Prostate gland (tissue), 2 donors: ENCODE measurements around the gene ZNF44. TPM values are rescaled to one million over a fixed set of nuclear protein-coding genes. Genes with fewer than 3 reads are reported as not detected.

Experiments
- DNase-seq: peaks from one replicate; pipeline ENCODE4 v3.0.0-alpha.2; 2019; ENCODE audit warnings: low spot score
- H3K27ac ChIP-seq, 2 donors: fragments of 200-600 bp; sonication (generic); 2 replicates each; pipeline ENCODE4 v1.5.1; 2017 to 2019
- H3K27me3 ChIP-seq: fragments of 200-600 bp; sonication (generic); replicated peaks from 2 replicates; pipeline ENCODE4 v1.5.1; 2019; ENCODE audit not compliant: insufficient read depth
- H3K36me3 ChIP-seq, 2 donors: fragments of 200-600 bp; sonication (generic); 1 replicate in 1 of 2; 2 replicates in 1 of 2; pipeline versions ENCODE4 v1.5.1 to v1.8.1; 2017 to 2019
- H3K4me1 ChIP-seq: fragments of 200-600 bp; sonication (generic); replicated peaks from 2 replicates; pipeline ENCODE4 v1.5.1; 2019
- H3K4me3 ChIP-seq, 2 donors: fragments of 200-600 bp; sonication (generic); 2 replicates each; pipeline ENCODE4 v1.5.1; 2017 to 2019
- H3K9me3 ChIP-seq: fragments of 200-600 bp; sonication (generic); 2 replicates; pipeline ENCODE4 v1.5.1; 2017
- POLR2A ChIP-seq: fragments of 450-650 bp; IDR thresholded peaks from one replicate; pipeline ENCODE4 v1.6.1; 2016; ENCODE audit warnings: antibody characterized with exemption, mild to moderate bottlenecking
- POLR2AphosphoS5 ChIP-seq: sonication (generic); formaldehyde crosslinking; IDR thresholded peaks from one replicate; pipeline ENCODE4 v1.6.1; 2017; ENCODE audit warnings: antibody characterized with exemption
- WGBS: methylation state at CpG from one replicate; pipeline ENCODE4 v1.1.5; 2018; 5-methylcytosine and 5-hydroxymethylcytosine counted together
- intact Hi-C: fragments of 100-400 bp; cut with DNase I; formaldehyde crosslinking; loops from one replicate; pipeline ENCODE4 v1.14.2; 2022
- total RNA-seq, 2 donors: library from RNA; depleted of rRNA; stranded (reverse); fragments of >200 nt; gene quantifications; one replicate each; pipeline ENCODE4 v1.1.0, GENCODE V29; 2016
- TF ChIP-seq, protein P1 (sequence below), 4 experiments: fragments of 200-600 bp in 2 of 4; fragments of 450-650 bp in 2 of 4; sonication (generic) in 2 of 4; IDR thresholded peaks; 1 replicate in 3 of 4; 2 replicates in 1 of 4; pipeline ENCODE4 v1.5.1; 2016 to 2019; ENCODE audit warnings: antibody characterized with exemption in 4 of 4, mild to moderate bottlenecking in 2 of 4, moderate library complexity in 2 of 4

ZNF44 gene
- total RNA-seq, 2 donors from 2014 or later: 10.3 to 16.2 TPM

DNA sequence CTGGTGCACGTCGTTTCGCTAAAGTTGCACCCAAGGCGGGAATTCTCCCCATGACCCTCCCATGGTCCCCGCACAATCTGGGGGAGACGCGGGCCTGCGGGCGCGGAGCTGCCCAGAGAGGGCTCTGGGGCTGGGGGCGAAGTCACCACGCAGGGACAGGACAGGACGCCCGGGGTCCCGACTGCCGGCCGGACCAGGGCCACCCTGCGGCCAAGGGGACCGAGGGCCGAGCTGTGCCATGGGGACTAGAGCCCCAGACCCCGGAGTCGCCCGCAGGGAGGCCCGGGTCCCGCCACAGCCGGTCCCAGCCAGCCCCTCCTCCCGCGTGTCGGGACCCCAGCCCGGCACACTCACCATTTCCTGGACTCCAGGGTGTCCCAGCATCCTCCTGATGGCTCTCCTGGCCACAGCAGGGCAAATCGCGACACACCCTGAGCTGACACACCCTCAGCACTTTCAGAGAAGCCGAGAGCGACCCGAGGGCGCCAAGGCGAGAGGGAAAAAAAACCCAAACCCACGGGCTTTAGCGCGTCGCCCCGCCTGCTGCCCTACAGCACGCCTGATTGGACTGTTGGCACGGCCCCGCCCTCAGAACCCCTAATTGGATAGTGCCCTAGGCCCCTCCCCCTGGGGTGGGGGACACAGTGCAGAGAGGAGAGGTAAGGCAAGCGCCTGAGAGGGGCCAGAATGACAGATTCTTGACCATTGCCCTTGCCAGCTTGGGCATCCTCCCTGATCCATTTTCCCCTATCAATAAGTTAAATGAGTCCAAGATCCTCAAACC, 28.6 kb downstream of the ZNF44 start:
- H3K9me3 ChIP-seq: no peaks in the 10 kb centered on the region
- no peak overlapping the region for H3K27ac ChIP-seq
- no peaks in the 10 kb centered on the region for H3K36me3 ChIP-seq
- DNase-seq: no peak
- no peak for TF ChIP-seq POLR2AphosphoS5
- TF ChIP-seq POLR2A: no peak
- TF ChIP-seq, protein P1, sequence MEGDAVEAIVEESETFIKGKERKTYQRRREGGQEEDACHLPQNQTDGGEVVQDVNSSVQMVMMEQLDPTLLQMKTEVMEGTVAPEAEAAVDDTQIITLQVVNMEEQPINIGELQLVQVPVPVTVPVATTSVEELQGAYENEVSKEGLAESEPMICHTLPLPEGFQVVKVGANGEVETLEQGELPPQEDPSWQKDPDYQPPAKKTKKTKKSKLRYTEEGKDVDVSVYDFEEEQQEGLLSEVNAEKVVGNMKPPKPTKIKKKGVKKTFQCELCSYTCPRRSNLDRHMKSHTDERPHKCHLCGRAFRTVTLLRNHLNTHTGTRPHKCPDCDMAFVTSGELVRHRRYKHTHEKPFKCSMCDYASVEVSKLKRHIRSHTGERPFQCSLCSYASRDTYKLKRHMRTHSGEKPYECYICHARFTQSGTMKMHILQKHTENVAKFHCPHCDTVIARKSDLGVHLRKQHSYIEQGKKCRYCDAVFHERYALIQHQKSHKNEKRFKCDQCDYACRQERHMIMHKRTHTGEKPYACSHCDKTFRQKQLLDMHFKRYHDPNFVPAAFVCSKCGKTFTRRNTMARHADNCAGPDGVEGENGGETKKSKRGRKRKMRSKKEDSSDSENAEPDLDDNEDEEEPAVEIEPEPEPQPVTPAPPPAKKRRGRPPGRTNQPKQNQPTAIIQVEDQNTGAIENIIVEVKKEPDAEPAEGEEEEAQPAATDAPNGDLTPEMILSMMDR (IDR thresholded peaks at IDR 0.05): no peak
- intact Hi-C loops: no loop called here
- no peaks in the 10 kb centered on the region for H3K27me3 ChIP-seq
- no peaks in the 10 kb centered on the region for H3K4me1 ChIP-seq
- 81% methylated on average over 45 of the region's 46 CpGs for WGBS
- no peak overlapping the region for H3K4me3 ChIP-seq

DNA sequence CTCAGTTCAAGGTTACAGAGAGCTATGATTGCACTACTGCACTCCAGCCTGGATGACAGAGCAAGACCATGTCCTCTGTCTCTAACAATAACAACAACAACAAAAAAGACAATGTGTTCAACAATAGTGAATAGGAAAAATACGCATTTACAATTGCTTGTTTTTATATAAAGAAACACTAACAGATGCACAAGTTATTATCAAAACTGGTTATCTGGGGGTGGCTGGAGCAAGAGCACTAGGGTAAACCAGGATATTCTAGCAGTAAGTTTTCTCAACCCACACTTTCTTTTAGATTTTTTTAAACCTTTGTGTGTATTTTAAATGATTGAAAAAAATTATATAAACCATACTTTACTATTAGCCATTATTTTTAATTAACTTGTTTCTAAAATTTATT, 33.1 kb downstream of the ZNF44 start:
- no peaks in the 10 kb centered on the region for H3K36me3 ChIP-seq
- intact Hi-C loops: no loop called here
- H3K4me1 ChIP-seq: no peaks in the 10 kb centered on the region
- 98% methylated on average over 1 of the region's 1 CpG for WGBS
- TF ChIP-seq POLR2AphosphoS5 (no peak), POLR2A (no peak)
- TF ChIP-seq, protein P1 (IDR thresholded peaks at IDR 0.05): no peak
- H3K27me3 ChIP-seq: no peaks in the 10 kb centered on the region
- no peak for DNase-seq
- no peaks in the 10 kb centered on the region for H3K9me3 ChIP-seq
- no peak overlapping the region for H3K27ac ChIP-seq
- no peak overlapping the region for H3K4me3 ChIP-seq

DNA sequence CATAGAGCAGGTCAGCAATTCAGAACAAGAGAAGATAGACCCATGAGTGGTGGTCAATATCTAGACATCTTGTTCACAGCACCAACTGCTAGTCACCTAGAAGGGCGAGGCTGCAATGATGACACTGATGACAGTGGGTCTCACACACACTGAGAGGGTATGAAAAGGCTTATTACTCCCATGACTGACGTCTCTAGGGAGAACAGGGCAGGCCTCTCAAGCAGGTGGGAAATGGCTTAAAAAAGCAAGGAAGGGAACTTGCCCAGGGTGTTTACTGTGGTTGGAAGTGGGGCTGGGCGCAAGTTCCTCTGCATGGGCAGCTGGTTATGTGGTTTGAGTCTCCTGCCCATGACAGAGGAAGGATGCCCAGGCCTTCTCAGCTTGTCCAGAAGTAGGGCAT, 33.8 kb downstream of the ZNF44 start:
- Histone ChIP-seq H3K4me1 (no peaks in the 10 kb centered on the region), H3K36me3 (no peaks in the 10 kb centered on the region), H3K9me3 (no peaks in the 10 kb centered on the region), H3K27ac (no peak overlapping the region), H3K27me3 (no peaks in the 10 kb centered on the region), H3K4me3 (no peak overlapping the region)
- DNase-seq: no peak
- no peak for TF ChIP-seq POLR2AphosphoS5
- no peak for TF ChIP-seq POLR2A
- TF ChIP-seq, protein P1 (IDR thresholded peaks at IDR 0.05): no peak
- WGBS: 96% methylated on average over 3 of the region's 3 CpGs
- intact Hi-C loops: no loop called here

DNA sequence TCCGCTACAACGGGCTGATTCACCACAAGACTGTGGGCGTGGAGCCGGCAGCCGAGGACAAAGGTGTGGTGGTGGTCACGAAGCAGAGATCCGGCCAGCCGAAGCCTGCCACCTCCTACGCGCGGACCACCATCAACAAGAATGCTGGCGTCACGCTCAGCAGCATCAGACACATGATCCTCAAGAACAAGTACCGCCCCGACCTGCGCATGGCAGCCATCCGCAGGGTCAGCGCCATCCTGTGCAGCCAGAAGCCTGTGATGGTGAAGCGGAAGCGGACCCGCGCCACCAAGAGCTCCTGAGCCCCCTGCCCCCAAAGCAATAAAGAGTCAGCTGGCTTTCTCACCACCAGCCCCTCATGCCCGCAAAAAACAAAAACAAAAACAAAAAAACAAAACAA, 34.4 kb downstream of the ZNF44 start:
- H3K4me1 ChIP-seq: no peaks in the 10 kb centered on the region
- H3K9me3 ChIP-seq: no peaks in the 10 kb centered on the region
- intact Hi-C loops: no loop called here
- H3K27me3 ChIP-seq: no peaks in the 10 kb centered on the region
- 96% methylated on average over 23 of the region's 23 CpGs for WGBS
- no peaks in the 10 kb centered on the region for H3K36me3 ChIP-seq
- TF ChIP-seq, protein P1 (IDR thresholded peaks at IDR 0.05): no peak
- TF ChIP-seq POLR2AphosphoS5: no peak
- no peak for TF ChIP-seq POLR2A
- no peak for DNase-seq
- no peak overlapping the region for H3K27ac ChIP-seq
- no peak overlapping the region for H3K4me3 ChIP-seq

DNA sequence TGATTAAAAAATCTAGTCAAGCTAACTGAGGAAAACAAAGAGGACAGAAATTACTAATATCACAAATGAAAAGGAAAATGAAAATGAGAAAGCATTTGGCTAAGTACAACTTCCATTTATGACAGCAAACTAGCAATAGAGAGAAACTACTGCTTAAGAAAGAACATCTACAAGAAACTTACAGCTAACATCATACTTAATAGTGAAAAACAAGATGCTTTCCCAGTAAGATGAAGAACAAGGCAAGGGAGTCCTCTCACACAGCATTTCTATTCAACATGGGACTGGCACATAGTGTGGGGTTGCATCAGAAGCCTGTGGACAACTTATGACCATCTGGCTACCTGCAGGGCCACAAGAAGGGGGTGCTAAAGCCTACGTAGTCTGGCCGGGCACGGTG, 39.3 kb downstream of the ZNF44 start:
- no peak for TF ChIP-seq POLR2A
- TF ChIP-seq POLR2AphosphoS5: no peak
- TF ChIP-seq, protein P1 (IDR thresholded peaks at IDR 0.05): no peak
- 93% methylated on average over 3 of the region's 3 CpGs for WGBS
- intact Hi-C loops: no loop called here
- no peak overlapping the region for H3K27ac ChIP-seq
- no peak overlapping the region for H3K4me3 ChIP-seq
- DNase-seq: no peak
- H3K36me3 ChIP-seq: no peaks in the 10 kb centered on the region
- H3K9me3 ChIP-seq: no peaks in the 10 kb centered on the region
- H3K4me1 ChIP-seq: no peaks in the 10 kb centered on the region
- no peaks in the 10 kb centered on the region for H3K27me3 ChIP-seq
